Renal cortex interstitium (tissue), 11 donors: ENCODE measurements around the gene MYRF. TPM values are rescaled to one million over a fixed set of nuclear protein-coding genes. Genes with fewer than 3 reads are reported as not detected.
A peak's percentile ranks its signal among the peaks of the same experiment; 100 is the strongest.

Experiments used
- DNase-seq, 11 donors: peaks; one replicate each; pipeline ENCODE4 v3.0.0-alpha.2; 2013; ENCODE audit warnings: low read depth in 9 of 11, low spot score in 4 of 11; ENCODE audit errors: extremely low read depth in 1 of 11
- polyA plus RNA-seq, 3 donors: library from polyadenylated mRNA; unstranded; fragments of 120-200 nt; gene quantifications; one replicate each; pipeline ENCODE4 v1.2.1, GENCODE V29; 2013; ENCODE audit not compliant: insufficient read length in 3 of 3

The MYRF gene
- polyA plus RNA-seq, 3 donors, result 21.7 to 27.8 (median 23.4) TPM

DNA sequence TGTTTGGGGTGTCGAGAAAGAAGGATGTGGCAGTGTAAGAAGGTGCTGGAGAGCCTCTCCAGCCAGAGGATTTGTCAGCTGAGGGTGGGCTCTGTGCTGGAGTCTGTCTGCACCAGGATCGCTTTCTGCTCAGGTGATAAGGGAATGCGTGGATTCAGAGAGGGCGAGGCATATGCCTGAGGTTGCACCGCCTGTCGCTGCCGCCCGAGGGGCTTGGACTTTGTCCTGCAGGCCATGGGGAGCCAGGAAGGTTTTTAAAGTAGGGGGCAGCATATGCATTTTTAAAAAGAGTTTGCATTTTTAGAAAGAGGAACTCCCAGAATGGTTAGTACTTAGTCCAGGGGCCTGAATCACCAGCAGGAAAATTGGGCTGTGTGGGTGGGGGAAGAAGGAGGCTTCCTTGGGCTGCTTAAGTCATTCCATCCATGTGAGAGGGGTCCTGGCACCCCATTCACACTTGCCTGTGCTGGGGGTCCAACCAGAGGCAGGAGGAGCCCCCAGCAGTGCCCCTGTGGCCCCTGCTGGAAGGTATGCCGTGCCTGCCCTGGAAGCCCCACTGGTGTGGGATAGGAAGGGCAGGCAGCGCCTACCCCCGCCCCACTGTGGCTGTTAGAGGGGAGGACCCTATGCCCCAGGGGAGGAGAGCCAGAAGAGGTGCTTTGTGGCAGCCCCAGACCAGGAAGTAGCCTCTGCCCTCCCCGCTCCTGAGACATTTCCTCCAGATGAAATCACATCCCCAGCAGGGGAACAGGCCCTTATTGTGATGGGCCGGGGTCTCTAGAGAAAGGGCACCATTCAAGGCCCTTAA lies 35.8 kb upstream of the MYRF start:
- DNase-seq, result no peak

DNA sequence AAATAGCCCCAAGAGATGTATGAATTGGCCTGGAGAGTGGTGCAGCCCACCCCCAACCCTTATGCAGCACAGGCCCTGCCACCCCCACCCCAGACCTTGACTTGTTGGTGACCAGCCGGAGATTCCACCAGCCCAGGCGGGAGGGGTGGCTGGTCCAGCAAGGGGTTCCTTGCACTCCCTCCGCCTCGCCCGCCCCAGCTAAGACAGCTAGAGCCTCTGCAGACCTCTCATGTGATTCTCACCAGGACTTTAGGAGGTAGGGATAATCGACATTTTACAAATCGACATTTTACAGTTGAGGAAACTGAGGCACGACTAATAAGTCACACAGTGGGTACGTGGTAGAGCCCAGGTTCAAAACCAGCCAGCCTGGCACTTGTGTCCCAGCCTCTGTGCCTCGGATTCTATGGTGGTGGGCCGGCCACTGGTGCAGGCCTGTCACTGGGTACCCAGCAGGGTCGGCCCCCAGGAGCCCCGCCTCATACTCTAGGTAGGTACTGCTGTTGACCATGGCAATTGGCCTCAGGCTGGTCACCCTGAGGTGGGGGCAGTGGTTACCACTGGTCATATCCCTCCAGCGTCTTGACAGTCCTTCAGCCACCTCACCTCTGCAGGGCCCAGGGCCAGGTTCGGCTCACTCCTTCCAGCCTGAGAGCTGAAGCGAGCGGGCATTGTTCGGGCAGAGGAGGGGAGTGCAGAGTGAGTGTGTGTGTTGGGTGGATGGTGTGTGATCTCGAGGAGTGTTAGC lies 35.0 kb upstream of the MYRF start:
- no peak for DNase-seq

DNA sequence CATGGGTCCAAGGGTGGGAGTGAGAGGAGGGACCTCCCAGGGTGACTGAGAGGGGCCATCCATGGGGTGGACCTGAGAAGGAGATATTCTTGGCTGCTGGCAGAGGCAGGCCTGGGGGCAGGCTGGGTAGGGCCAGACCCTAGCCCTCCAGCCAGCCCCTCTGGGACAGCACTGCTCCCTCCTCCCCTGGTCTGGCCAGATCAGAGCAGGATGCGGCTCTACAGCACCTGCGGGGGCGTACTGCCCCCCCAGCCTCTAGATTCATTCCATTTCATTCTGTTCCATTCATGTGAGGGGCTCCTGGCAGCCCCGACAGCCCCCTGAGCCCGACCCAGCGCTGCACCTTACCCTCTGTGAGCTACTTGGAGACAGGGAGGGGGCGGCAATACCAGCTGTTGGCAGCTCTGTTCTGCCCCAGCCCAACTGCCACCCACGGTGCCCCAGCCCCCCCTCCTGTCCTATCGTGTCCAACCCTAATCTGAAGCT lies 34.3 kb upstream of the MYRF start:
- no peak for DNase-seq

DNA sequence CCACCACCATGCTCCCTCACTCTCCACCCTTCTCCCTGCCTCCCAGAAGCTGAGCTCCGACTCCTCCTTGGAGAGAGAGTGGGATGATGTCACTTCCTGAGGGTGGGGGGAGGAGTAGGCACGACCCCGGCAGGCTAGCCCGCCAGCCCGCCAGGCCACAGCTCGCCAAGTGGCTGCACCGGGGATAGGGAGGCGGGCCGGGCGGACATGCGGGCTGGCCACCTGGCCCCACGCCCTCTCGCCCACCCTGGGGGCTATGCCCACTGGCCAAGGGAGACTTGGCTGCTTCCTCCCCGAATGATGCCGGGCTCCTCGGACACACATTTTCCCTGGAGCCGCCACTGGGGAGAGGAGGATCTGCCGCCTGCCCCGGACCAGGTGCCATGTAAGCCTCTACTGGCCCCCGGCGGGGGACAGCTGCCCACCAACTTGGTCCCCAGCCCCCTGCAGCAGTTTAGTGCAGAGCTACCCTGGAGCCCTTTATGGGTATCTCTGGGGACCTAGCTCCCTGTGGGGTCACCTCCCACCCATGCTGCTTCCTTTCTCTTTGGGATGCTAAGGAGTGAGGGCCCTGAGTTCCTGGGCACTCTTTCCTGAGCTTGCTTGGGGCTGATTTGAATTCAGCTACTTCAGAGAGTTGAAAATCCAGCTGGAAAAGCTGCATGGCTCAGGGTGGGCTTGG lies 33.7 kb upstream of the MYRF start:
- DNase-seq, result peak in 9 of 11 donors; percentile 50 to 85 (median 76)

DNA sequence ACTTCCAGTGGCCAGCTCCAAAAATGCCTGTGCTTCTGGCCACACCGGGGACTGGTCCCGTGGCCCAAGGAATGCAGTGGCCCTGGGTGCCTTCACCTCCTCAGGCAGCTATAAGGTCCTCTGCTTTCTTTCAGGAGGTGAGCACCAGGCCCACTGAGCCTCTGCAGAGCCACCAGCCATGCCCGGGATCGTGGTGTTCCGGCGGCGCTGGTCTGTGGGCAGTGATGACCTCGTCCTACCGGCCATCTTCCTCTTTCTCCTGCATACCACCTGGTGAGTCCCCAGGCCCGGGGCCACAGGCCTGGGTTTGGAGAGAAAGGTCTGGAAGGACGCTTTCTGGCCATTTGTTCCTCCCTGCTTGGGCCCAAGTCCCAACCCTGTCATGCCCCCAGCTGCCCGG lies 32.5 kb upstream of the MYRF start:
- DNase-seq, result no peak

DNA sequence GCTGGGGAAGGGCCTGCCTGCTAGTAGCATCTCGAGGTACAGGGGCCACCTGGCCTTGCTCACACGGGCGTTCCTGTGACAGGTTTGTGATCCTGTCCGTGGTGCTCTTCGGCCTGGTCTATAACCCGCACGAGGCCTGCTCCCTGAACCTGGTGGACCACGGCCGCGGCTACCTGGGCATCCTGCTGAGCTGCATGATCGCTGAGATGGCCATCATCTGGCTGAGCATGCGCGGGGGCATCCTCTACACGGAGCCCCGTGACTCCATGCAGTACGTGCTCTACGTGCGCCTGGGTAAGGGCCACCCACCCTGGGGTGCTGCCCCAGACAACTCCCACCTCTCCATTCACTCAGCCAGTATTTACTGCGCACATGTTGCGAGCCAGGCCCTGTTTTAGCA lies 31.8 kb upstream of the MYRF start:
- no peak for DNase-seq

DNA sequence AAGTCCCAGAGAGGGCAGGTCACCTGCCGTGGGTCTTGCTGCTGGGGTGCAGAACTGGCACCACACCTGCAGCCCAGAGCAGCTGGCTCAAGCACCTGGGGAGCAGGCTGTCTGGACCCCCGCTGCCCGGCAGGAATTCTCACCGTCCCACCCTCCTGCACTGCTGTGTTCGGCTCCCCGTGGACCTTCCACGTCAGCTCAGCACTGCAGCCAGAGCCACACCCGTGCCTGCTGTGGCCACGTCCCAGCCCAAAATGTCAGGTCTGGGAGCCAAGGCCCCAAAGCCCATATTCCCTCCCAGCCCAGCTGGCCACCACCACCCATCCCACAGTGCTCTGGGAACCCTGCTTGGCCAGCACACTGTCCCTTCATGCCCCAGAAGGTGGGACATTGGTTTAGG lies 28.0 kb upstream of the MYRF start:
- DNase-seq, result no peak

DNA sequence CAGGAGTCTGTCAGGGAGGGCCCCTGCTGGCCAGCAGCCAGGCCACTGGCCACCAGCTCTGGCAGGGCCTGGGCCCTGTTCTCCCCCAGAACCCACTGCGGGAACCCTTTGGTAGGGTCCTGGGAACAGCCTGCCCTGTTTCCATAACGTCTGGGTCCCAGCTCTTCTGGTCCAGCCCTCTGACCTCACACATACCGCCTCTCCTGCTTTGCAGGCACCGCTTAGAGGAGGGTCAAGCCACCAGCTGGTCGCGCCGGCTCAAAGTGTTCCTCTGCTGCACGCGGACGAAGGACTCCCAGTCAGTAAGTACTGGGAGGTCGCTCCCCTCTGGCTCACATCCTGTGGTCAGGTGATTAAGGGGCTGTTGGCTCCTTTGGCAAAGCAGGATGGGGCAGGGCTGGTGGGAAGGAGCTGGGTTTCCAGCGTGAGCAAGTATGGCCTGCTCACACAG lies 26.6 kb upstream of the MYRF start:
- no peak for DNase-seq

DNA sequence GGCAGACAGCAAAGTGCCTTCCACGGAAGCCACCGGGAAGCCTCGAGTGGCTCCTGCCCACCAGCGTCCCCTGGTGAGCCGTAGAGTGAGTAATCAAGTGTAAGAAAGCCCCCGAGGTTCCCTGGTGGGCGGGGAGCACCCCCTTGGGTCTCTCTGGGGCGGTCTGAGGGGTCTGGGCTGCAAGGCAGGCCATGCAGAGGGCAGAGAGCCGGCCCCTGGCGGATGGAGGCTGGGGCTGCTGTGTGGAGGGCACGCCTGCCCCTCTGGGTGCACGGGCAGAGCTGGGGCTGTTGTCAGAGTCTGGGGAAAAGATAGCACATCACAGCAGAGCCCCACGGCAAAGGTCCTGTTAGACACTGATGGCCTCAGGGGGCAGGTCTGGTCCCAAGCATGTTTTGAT lies 25.7 kb upstream of the MYRF start:
- no peak for DNase-seq

DNA sequence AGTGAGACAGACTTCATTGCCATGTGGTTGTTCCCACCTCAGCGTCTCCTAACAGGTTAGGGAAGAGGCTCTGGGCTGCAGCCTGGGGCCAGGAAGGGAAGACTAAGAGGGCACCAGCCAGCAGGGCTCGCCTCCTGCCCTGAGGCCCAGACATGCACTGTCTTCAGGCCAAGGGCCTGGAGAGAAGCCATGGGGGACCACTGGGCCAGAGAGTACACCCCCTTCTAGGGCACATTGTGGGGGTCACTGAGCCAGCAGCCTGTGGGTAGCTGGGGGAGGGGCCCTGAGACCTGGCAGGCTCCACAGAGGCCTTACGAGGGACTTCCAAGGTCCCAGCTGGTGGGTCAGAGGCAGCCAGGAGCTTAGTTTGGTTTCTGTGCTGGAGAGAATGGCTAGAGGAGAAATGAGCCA lies 25.0 kb upstream of the MYRF start:
- no peak for DNase-seq

DNA sequence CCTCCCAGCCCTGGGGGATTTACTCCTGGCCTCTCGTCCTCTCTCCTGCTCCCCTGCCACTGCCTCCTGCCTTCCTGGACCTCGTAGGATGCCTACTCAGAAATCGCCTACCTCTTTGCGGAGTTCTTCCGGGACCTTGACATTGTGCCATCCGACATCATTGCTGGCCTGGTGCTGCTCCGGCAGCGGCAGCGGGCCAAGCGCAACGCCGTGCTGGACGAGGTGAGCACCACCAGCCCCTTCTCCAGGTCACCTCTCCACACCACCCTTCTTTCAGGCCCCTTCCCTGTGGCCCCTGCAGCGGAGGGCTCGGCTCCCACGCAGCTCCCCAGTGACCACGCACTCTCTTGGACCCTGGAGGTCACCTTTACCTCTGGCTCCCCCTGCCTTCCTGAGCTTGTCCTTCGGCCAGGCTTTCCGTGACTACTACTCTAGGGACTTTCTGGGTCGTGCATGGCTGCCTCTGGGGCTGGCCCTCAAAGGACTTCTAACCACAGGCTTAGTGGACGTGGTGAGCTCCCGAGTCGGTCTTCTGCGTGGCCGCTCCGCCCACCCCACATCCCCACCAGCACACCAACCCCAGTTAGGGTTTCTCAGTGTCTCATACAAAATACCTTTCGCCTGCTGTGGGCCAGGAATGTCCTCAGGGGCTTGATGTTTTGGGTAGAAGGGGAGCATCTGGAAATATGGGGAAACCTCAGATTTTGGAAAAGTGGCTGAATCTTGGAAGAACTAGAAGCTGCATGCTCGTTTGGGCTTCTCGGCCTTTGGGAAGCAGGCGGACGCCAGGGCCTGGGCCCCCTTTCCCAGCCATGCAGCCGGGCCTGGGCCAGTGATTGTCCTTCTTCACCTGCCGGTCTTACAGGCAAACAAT lies 24.1 kb upstream of the MYRF start:
- DNase-seq, result no peak

DNA sequence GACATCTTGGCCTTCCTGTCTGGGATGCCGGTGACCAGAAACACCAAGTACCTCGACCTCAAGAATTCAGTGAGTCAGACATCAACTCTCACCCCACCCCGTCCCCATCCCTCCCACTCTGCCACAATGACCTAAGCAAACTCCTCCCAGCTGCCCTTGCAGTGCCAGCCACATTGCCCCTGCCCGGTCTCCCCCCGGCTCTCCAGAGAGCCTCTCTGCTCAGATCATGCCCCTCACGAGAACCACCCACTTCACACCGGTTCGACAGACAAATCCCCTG lies 23.6 kb upstream of the MYRF start:
- DNase-seq, result no peak

DNA sequence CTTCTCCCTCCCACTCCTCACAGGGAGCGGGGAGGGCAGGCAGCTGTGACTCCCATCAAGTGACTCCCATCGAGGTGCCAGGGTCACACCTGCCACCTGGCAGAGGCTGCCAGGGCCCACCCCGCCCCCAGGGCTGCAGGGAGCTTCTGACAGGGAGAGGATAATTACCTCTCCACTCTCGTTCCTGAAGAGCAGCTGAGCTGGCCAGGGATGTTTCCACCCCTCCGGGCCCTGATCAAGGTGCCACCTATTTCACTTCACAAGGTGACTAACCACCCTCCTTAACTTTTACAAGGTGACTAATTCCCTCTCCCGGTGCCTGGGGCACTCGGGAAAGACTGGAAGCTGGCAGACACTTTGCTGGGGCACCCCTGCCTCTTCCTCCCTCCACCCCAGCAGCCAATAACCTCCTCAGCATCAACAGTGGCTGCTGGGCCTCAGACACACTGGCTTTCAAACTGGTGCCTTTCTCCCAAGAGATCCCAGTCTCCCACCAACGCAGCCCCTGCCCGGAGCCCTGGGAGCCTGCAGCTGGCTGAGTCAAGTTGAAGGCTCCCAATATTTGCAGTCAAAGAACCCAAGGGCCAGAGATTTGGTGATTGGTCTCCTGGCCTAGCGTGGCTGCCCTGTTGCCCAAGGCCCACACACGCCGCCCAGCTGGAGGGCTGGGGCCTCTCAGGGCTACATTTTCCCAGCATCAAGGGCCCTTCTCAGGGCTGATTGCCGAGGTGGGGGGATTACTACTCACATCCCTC lies 22.0 kb upstream of the MYRF start:
- DNase-seq, result no peak

DNA sequence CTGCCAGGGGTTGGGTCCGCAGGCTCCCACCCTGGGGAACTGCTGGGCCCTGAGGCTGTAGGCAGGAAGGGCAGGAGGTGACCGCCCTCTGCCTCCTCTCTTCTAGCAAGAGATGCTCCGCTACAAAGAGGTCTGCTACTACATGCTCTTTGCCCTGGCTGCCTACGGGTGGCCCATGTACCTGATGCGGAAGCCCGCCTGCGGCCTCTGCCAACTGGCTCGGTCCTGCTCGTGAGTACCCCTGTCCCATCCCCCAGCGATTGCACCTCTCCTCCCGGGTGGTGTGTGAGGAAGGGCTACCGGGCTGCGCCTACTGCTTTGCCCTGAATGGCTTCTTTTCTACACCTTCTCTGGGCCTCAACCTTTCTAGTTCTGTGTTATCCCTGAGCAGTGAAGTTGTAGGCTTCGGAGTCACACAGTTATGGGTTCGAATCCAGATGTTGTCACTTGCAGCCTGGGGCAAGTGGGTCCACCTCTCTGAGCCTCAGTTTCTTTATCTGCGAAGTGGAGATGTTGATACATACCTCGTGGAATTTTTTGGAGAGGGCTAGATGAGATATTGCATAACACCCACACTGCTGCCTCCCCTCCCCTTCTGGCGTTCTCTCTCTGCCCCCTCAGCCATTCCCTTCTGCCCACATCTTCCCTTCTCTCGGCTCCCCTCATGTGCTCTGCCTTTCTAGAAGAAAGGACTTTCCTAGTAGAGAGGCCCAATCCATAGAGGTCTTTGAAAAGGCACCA lies 21.1 kb upstream of the MYRF start:
- no peak for DNase-seq

DNA sequence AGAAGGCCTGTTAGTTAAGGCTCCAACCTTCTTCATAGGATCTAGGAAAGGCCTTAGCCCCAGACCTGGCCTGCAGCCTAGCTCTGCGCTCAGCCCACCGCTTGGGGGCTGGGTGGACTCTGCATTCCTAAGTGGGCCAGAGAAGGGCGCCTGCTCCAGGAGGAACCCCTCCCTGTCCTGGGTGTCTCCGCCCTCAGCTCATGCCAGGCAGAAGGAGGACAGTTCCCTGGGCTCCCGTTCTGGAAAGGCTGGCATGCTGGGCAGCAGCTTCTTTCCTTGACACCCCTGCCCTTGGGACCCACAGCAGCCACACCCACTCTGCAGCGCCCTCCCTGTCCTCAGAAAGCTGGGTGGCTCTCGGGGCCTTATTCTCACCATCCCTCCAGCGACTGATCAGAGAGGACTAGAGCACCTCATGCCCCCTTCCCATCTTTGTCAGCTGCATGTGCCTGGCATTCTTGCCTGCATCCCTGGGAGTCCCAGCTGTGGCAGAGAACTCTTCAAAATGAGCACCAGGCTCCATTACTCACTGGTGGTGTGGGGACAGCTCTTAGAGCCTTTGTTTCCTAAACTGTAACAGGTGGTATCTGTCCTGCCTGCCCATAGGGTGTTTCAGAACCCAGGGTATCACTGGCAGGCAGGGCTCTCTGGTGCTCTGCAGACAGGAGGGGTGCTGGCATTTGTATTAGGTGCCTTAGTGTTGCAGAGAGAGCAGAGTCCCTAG lies 20.3 kb upstream of the MYRF start:
- no peak for DNase-seq

DNA sequence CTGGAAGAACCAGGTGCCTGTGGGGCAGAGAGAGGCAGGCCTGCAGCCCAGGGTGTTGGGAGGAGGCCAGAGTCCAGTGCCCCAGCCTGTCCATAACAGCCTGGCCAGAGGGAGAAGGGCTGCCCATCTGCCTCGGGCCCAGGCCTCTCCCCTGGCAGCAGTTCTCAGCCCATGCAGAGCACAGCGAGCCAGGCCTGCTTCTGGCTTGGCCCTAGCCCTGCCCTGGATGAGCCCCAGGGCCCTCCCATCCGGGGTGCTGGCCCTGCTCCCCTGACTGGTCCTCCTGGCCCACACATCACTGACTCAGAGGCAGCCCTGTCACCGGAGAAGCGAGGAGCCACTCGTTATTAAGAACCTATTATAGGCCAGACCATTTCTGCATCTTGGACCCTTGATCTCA lies 19.7 kb upstream of the MYRF start:
- DNase-seq, result no peak
